K562 (cell line): Measurements from ENCODE around the gene OR8B12.

ENCODE experiments used
- CTCF ChIP-seq, 3 experiments: IDR thresholded peaks in 2 of 3; conservative IDR thresholded peaks in 1 of 3; 2 replicates each; pipeline ENCODE4 v1.5.1; 2011 to 2012; ENCODE audit warnings: low read length in 3 of 3, mild to moderate bottlenecking in 3 of 3, control low read depth in 2 of 3, improper control_type of control experiment in 1 of 3, inconsistent platforms in 1 of 3, low read depth in 1 of 3, mixed read lengths in 1 of 3, moderate library complexity in 1 of 3; ENCODE audit not compliant: insufficient read depth in 2 of 3
- EGR1 ChIP-seq: fragments of 450-650 bp; conservative IDR thresholded peaks from 2 replicates; pipeline ENCODE4 v1.6.1; 2017; ENCODE audit warnings: mild to moderate bottlenecking
- EP300 ChIP-seq: IDR thresholded peaks from 2 replicates; pipeline ENCODE4 v1.6.1; 2012; ENCODE audit warnings: low read length, improper control_type of control experiment
- GABPA ChIP-seq: fragments of 200-800 bp; sonication (Bioruptor generic); conservative IDR thresholded peaks from 2 replicates; pipeline ENCODE4 v1.6.1; 2016; ENCODE audit warnings: low read depth, missing genetic modification characterization, missing compliant biosample characterization
- HOMEZ ChIP-seq: fragments of 250-450 bp; sonication (Bioruptor Pico); IDR thresholded peaks from 2 replicates; pipeline ENCODE4 v1.4.0; 2020; ENCODE audit warnings: mild to moderate bottlenecking, moderate library complexity
- MLLT1 ChIP-seq, 2 experiments: fragments of 450-650 bp; IDR thresholded peaks; 2 replicates each; pipeline ENCODE4 v1.6.1; 2016
- NCOA2 ChIP-seq, 2 experiments: fragments of 450-650 bp; IDR thresholded peaks; 2 replicates each; pipeline ENCODE4 v1.6.1; 2018; ENCODE audit warnings: mild to moderate bottlenecking in 2 of 2, moderate library complexity in 1 of 2; ENCODE audit not compliant: partially characterized antibody in 2 of 2
- POLR2A ChIP-seq: fragments of 450-650 bp; conservative IDR thresholded peaks from 2 replicates; pipeline ENCODE4 v1.6.1; 2016
- RAD21 ChIP-seq, 2 experiments: fragments of 250-450 bp in 1 of 2; fragments of 450-650 bp in 1 of 2; sonication (Bioruptor Pico) in 1 of 2; formaldehyde crosslinking in 1 of 2; IDR thresholded peaks in 1 of 2; conservative IDR thresholded peaks in 1 of 2; 2 replicates each; pipeline versions ENCODE4 v1.4.0 to v1.8.0; 2020 to 2022; ENCODE audit warnings: mild to moderate bottlenecking in 2 of 2, moderate library complexity in 1 of 2
- USF1 ChIP-seq: sonication (generic); formaldehyde crosslinking; IDR thresholded peaks from 2 replicates; pipeline ENCODE4 v1.9.0; 2022; ENCODE audit warnings: mild to moderate bottlenecking, missing genetic modification reagents
- ZNF274 ChIP-seq: IDR thresholded peaks from 2 replicates; pipeline ENCODE4 v1.6.1; 2011; ENCODE audit warnings: low read depth, mild to moderate bottlenecking, low read length, moderate library complexity, borderline replicate concordance

- no peak for TF ChIP-seq EGR1
- no peak for TF ChIP-seq POLR2A
- no peak for TF ChIP-seq CTCF (IDR thresholded peaks at IDR 0.05 in 2 of 3, conservative IDR thresholded peaks at IDR 0.05 in 1 of 3; ENCODE audit: insufficient read depth in 2 of 3, low read depth in 1 of 3, low read length in 3 of 3)
- TF ChIP-seq GABPA (tag) = no peak
- TF ChIP-seq EP300 = no peak
- TF ChIP-seq RAD21 (CRISPR knock-in tag; conservative IDR thresholded peaks at IDR 0.05 in 1 of 2, IDR thresholded peaks at IDR 0.05 in 1 of 2) = no peak
- no peak for TF ChIP-seq HOMEZ (CRISPR knock-in tag)
- TF ChIP-seq USF1 = no peak
- TF ChIP-seq MLLT1 (IDR thresholded peaks at IDR 0.05) = no peak
- no peak for TF ChIP-seq ZNF274
- TF ChIP-seq NCOA2 (IDR thresholded peaks at IDR 0.05; ENCODE audit: partially characterized antibody in 2 of 2) = no peak
These were observed 40.3 kb upstream of the OR8B12 start for GRCh38 chr11:124583781-124584180.
